Central memory CD4-positive, alpha-beta T cell (primary cell): Measurements from ENCODE around the gene KRTAP20-1.

Experiments used
- DNase-seq: peaks from one replicate; pipeline ENCODE4 v3.0.0; 2022
- total RNA-seq, 3 experiments: gene quantifications; one replicate each; lab custom pipeline; 2026; lab: John Stamatoyannopoulos, UW

Gene KRTAP20-1
- total RNA-seq, result 0 reads per million in 3 experiments

- no peak for DNase-seq
These were observed at the start of gene KRTAP20-1 for GRCh38 chr21:30616125-30616524. Gene KRTAP20-1 (plus strand): TSS chr21:30616425. CDS start chr21:30616455, 30 bp downstream.

- no peak for DNase-seq
These were observed 48.6 kb upstream of the KRTAP20-1 start for GRCh38 chr21:30567617-30568016.

GRCh38 chr21:30577766-30578165, 38.5 kb upstream of the KRTAP20-1 start:
- no peak for DNase-seq

- no peak for DNase-seq
These were observed 36.9 kb upstream of the KRTAP20-1 start for GRCh38 chr21:30579346-30579745.

GRCh38 chr21:30580132-30580531, 36.1 kb upstream of the KRTAP20-1 start:
- DNase-seq, result no peak

GRCh38 chr21:30582870-30583269, 33.4 kb upstream of the KRTAP20-1 start:
- DNase-seq, result no peak

- DNase-seq, result no peak
These were observed 25.9 kb upstream of the KRTAP20-1 start, which contains the start of gene KRTAP22-2 for GRCh38 chr21:30590297-30590696. Gene KRTAP22-2 (minus strand): TSS chr21:30590397.

GRCh38 chr21:30592140-30592539, 24.1 kb upstream of the KRTAP20-1 start, which contains the start of gene KRTAP6-3:
Gene KRTAP6-3 (plus strand): TSS chr21:30592440. CDS start chr21:30592446, 6 bp downstream.
- no peak for DNase-seq

- DNase-seq, result no peak
These were observed 17.4 kb upstream of the KRTAP20-1 start, which contains the start of gene KRTAP6-2 for GRCh38 chr21:30598802-30599201. Gene KRTAP6-2 (minus strand): TSS chr21:30598902. CDS start chr21:30598874, 28 bp downstream.

- DNase-seq, result no peak
These were observed 15.4 kb upstream of the KRTAP20-1 start, which contains the start of gene KRTAP22-1 for GRCh38 chr21:30600787-30601186. Gene KRTAP22-1 (plus strand): TSS chr21:30601087.

GRCh38 chr21:30605968-30606367, 10.3 kb upstream of the KRTAP20-1 start:
- no peak for DNase-seq

GRCh38 chr21:30612132-30612531, 4.1 kb upstream of the KRTAP20-1 start:
- DNase-seq, result no peak

GRCh38 chr21:30613836-30614235, 2.4 kb upstream of the KRTAP20-1 start, which contains the start of gene KRTAP6-1:
Gene KRTAP6-1 (minus strand): TSS chr21:30613930. CDS start chr21:30613904, 26 bp downstream.
- no peak for DNase-seq

GRCh38 chr21:30615199-30615598, 1.0 kb upstream of the KRTAP20-1 start:
- no peak for DNase-seq

- no peak for DNase-seq
These were observed 3.9 kb downstream of the KRTAP20-1 start for GRCh38 chr21:30620080-30620479.

- no peak for DNase-seq
These were observed 4.3 kb downstream of the KRTAP20-1 start, which contains the start of gene KRTAP20-4 for GRCh38 chr21:30620522-30620921. Gene KRTAP20-4 (plus strand): TSS chr21:30620627.

GRCh38 chr21:30623362-30623761, 7.1 kb downstream of the KRTAP20-1 start:
- no peak for DNase-seq

- DNase-seq, result no peak
These were observed 9.4 kb downstream of the KRTAP20-1 start for GRCh38 chr21:30625449-30626165.

GRCh38 chr21:30628109-30628508, 11.9 kb downstream of the KRTAP20-1 start:
- DNase-seq, result no peak

GRCh38 chr21:30629200-30629599, 13.0 kb downstream of the KRTAP20-1 start:
- no peak for DNase-seq

GRCh38 chr21:30634906-30635305, 18.7 kb downstream of the KRTAP20-1 start, which contains the start of gene KRTAP20-2:
Gene KRTAP20-2 (plus strand): TSS chr21:30635206. CDS start chr21:30635264, 58 bp downstream.
- DNase-seq, result no peak

GRCh38 chr21:30638686-30639085, 22.5 kb downstream of the KRTAP20-1 start:
- no peak for DNase-seq

GRCh38 chr21:30642564-30642963, 26.3 kb downstream of the KRTAP20-1 start, which contains the start of gene KRTAP20-3:
Gene KRTAP20-3 (plus strand): TSS chr21:30642864.
- DNase-seq, result no peak

GRCh38 chr21:30646904-30647414, 30.7 kb downstream of the KRTAP20-1 start:
- DNase-seq, result no peak
